ENCODE data around the gene NOTCH1. TPM values are rescaled to one million over a fixed set of nuclear protein-coding genes. Genes with fewer than 3 reads are reported as not detected.

The NOTCH1 gene
- total RNA-seq, 1 donor, result 10.5 TPM

- Histone ChIP-seq H3K4me2 (ENCODE audit: insufficient read depth, low read length) (no peak overlapping the region), H3K9me3 (ENCODE audit: low read depth, low read length) (no peaks in the 10 kb centered on the region), H2AFZ (ENCODE audit: low read length) (no peak overlapping the region), H3K4me3 (ENCODE audit: insufficient read depth, low read length) (no peak overlapping the region), H3K4me1 (ENCODE audit: insufficient read depth, low read length) (no peaks in the 10 kb centered on the region), H3K79me2 (ENCODE audit: insufficient read depth, low read length) (no peaks in the 10 kb centered on the region), H4K20me1 (ENCODE audit: insufficient read depth, low read length) (no peaks in the 10 kb centered on the region), H3K27ac (ENCODE audit: low read depth, low read length) (no peak overlapping the region), H3K27me3 (ENCODE audit: insufficient read depth, low read length) (no peaks in the 10 kb centered on the region), H3K36me3 (ENCODE audit: insufficient read depth, low read length) (peaks cover 33% of the 10 kb centered on the region)
- TF ChIP-seq, protein P1, sequence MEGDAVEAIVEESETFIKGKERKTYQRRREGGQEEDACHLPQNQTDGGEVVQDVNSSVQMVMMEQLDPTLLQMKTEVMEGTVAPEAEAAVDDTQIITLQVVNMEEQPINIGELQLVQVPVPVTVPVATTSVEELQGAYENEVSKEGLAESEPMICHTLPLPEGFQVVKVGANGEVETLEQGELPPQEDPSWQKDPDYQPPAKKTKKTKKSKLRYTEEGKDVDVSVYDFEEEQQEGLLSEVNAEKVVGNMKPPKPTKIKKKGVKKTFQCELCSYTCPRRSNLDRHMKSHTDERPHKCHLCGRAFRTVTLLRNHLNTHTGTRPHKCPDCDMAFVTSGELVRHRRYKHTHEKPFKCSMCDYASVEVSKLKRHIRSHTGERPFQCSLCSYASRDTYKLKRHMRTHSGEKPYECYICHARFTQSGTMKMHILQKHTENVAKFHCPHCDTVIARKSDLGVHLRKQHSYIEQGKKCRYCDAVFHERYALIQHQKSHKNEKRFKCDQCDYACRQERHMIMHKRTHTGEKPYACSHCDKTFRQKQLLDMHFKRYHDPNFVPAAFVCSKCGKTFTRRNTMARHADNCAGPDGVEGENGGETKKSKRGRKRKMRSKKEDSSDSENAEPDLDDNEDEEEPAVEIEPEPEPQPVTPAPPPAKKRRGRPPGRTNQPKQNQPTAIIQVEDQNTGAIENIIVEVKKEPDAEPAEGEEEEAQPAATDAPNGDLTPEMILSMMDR (IDR thresholded peaks at IDR 0.05; ENCODE audit: extremely low read depth, low read depth, low read length), result no peak
- no peak for DNase-seq (ENCODE audit: insufficient read length, low spot score, missing footprints)
Measured at GRCh38 chr9:136512651-136513071, 33.2 kb downstream of the NOTCH1 start.

GRCh38 chr9:136511670-136512592, 33.9 kb downstream of the NOTCH1 start:
- TF ChIP-seq, protein P1 (IDR thresholded peaks at IDR 0.05; ENCODE audit: extremely low read depth, low read depth, low read length), result no peak
- Histone ChIP-seq H3K4me3 (ENCODE audit: insufficient read depth, low read length) (no peak overlapping the region), H3K27ac (ENCODE audit: low read depth, low read length) (no peak overlapping the region), H3K4me1 (ENCODE audit: insufficient read depth, low read length) (no peaks in the 10 kb centered on the region), H2AFZ (ENCODE audit: low read length) (no peak overlapping the region), H3K36me3 (ENCODE audit: insufficient read depth, low read length) (peaks cover 39% of the 10 kb centered on the region), H3K27me3 (ENCODE audit: insufficient read depth, low read length) (no peaks in the 10 kb centered on the region), H3K79me2 (ENCODE audit: insufficient read depth, low read length) (no peaks in the 10 kb centered on the region), H4K20me1 (ENCODE audit: insufficient read depth, low read length) (no peaks in the 10 kb centered on the region), H3K9me3 (ENCODE audit: low read depth, low read length) (no peaks in the 10 kb centered on the region), H3K4me2 (ENCODE audit: insufficient read depth, low read length) (no peak overlapping the region)
- no peak for DNase-seq (ENCODE audit: insufficient read length, low spot score, missing footprints)

DNA sequence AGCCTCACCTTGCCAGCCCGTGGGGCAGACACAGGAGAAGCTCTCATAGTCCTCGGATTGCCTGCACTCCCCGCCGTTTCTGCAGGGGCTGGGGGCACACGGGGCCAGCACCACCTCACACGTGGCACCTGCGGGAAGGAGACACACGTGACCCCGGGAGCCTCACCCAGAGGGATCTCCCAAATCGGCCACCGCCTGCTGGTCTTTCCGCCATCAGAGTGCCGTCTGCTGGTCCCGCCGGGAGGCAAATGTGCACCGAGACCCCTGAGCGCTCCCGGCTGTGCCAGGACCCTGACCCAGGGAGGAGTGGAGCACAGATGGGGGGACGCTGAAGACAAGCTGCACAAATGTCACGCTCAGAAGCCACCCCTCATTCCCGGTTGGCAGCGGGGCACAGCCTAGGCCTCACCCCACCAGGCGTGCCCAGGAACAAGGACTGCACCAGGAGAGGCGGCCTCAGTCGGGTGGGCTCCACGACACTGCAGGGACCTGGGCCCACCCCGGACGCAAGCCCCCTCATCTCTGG, 34.6 kb downstream of the NOTCH1 start:
- Histone ChIP-seq H3K36me3 (ENCODE audit: insufficient read depth, low read length) (peaks cover 46% of the 10 kb centered on the region), H3K4me2 (ENCODE audit: insufficient read depth, low read length) (no peak overlapping the region)

More for the DNA sequence above, 34.6 kb downstream of the NOTCH1 start:
- DNase-seq (ENCODE audit: insufficient read length, low spot score, missing footprints), result no peak
- no peak overlapping the region for H3K4me3 ChIP-seq (ENCODE audit: insufficient read depth, low read length)
- H3K27me3 ChIP-seq (ENCODE audit: insufficient read depth, low read length), result no peaks in the 10 kb centered on the region
- TF ChIP-seq, protein P1 (IDR thresholded peaks at IDR 0.05; ENCODE audit: extremely low read depth, low read depth, low read length), result no peak
- no peaks in the 10 kb centered on the region for H3K79me2 ChIP-seq (ENCODE audit: insufficient read depth, low read length)
- no peak overlapping the region for H2AFZ ChIP-seq (ENCODE audit: low read length)
- no peaks in the 10 kb centered on the region for H4K20me1 ChIP-seq (ENCODE audit: insufficient read depth, low read length)
- H3K4me1 ChIP-seq (ENCODE audit: insufficient read depth, low read length), result no peaks in the 10 kb centered on the region
- H3K27ac ChIP-seq (ENCODE audit: low read depth, low read length), result no peak overlapping the region
- no peaks in the 10 kb centered on the region for H3K9me3 ChIP-seq (ENCODE audit: low read depth, low read length)

Data from osteoblast (primary cell).